Ovary (tissue), 9 donors: Measurements from ENCODE around the gene XXYLT1. TPM values are rescaled to one million over a fixed set of nuclear protein-coding genes. Genes with fewer than 3 reads are reported as not detected.

Source experiments
- DNase-seq, 5 donors: peaks; one replicate each; pipeline ENCODE4 v3.0.0-alpha.2; 2019 to 2020
- H3K27ac ChIP-seq, 2 donors: fragments of 200-600 bp; one replicate each; pipeline versions ENCODE4 v1.5.1 to v1.8.0; 2019 to 2022
- H3K27me3 ChIP-seq: fragments of 200-600 bp; one replicate; pipeline ENCODE4 v1.8.0; 2022
- H3K36me3 ChIP-seq: fragments of 200-600 bp; sonication (generic); one replicate; pipeline ENCODE4 v1.5.1; 2019
- H3K4me1 ChIP-seq: one replicate; pipeline ENCODE4 v1.8.1; 2013; ENCODE audit warnings: mild to moderate bottlenecking, moderate library complexity; ENCODE audit not compliant: insufficient read depth
- H3K4me3 ChIP-seq: fragments of 200-600 bp; sonication (generic); one replicate; pipeline ENCODE4 v1.5.1; 2017
- H3K9me3 ChIP-seq, 2 donors: fragments of 200-600 bp in 1 of 2; sonication (generic) in 1 of 2; one replicate each; pipeline versions ENCODE4 v1.5.1 to v1.8.1; 2013 to 2019; ENCODE audit warnings: mild to moderate bottlenecking in 1 of 2, moderate library complexity in 1 of 2
- EP300 ChIP-seq: sonication (generic); formaldehyde crosslinking; IDR thresholded peaks from one replicate; pipeline ENCODE4 v1.6.1; 2017; ENCODE audit warnings: antibody characterized with exemption
- POLR2A ChIP-seq: fragments of 450-650 bp; IDR thresholded peaks from one replicate; pipeline ENCODE4 v1.6.1; 2017; ENCODE audit warnings: antibody characterized with exemption, mild to moderate bottlenecking, moderate library complexity
- WGBS, 3 donors: extraction: QIAGEN DNeasy Blood & Tissue Kit in 1 of 3; methylation state at CpG; one replicate each; pipeline versions ENCODE4 v1.1.5 to v1.1.7; 2013 to 2017; 5-methylcytosine and 5-hydroxymethylcytosine counted together
- intact Hi-C, 4 donors: fragments of 100-400 bp; cut with DNase I; formaldehyde crosslinking; loops; one replicate each; pipeline versions ENCODE4 v1.11.0 to v1.15.1; 2022 to 2023
- polyA plus RNA-seq, 2 donors: library from polyadenylated mRNA; stranded (reverse); fragments of 200-250 nt in 1 of 2; fragments of 350-450 nt in 1 of 2; fragmentation: Illumina TruSeq in 1 of 2; extraction: RNeasy Lipid Tissue Mini Kit (QIAGEN cat#74804) in 1 of 2; gene quantifications; one replicate each; pipeline ENCODE4 v1.2.3, GENCODE V29; 2013 to 2014
- total RNA-seq, 7 donors: library from RNA; depleted of rRNA in 2 of 7; stranded (reverse); fragments of >200 nt in 2 of 7; fragmentation: NEBNext Ultra II Directional in 3 of 7; extraction: Animal tissue kit (Norgen Biotek cat#: 25700) in 3 of 7; gene quantifications; one replicate each; pipeline versions ENCODE4 v1.1.0 to v1.2.4, GENCODE V29; 2016 to 2023
- TF ChIP-seq, protein P1 (sequence below), 3 donors: fragments of 450-650 bp in 2 of 3; fragments of 200-600 bp in 1 of 3; IDR thresholded peaks; one replicate each; pipeline versions ENCODE4 v1.5.1 to v1.8.0; 2016 to 2022; ENCODE audit warnings: antibody characterized with exemption in 3 of 3, mild to moderate bottlenecking in 1 of 3
- donor health status: DM: no; HTN: no; CAD: no; lungs with moderate emphysema.
- donor health status: DM: no; HTN: no; CAD: no.
- donor health status: Bipolar disorder and iron deficiency.
- donor health status: DM: yes; HTN: yes; CAD: no.
- donor health status: DM: no; HTN: no; CAD: no.
- donor health status: DM: yes; HTN: yes; CAD: no.

XXYLT1 gene
- total and polyA plus RNA-seq, 9 donors: 5.6 to 13.6 (median 10.2) TPM

DNA sequence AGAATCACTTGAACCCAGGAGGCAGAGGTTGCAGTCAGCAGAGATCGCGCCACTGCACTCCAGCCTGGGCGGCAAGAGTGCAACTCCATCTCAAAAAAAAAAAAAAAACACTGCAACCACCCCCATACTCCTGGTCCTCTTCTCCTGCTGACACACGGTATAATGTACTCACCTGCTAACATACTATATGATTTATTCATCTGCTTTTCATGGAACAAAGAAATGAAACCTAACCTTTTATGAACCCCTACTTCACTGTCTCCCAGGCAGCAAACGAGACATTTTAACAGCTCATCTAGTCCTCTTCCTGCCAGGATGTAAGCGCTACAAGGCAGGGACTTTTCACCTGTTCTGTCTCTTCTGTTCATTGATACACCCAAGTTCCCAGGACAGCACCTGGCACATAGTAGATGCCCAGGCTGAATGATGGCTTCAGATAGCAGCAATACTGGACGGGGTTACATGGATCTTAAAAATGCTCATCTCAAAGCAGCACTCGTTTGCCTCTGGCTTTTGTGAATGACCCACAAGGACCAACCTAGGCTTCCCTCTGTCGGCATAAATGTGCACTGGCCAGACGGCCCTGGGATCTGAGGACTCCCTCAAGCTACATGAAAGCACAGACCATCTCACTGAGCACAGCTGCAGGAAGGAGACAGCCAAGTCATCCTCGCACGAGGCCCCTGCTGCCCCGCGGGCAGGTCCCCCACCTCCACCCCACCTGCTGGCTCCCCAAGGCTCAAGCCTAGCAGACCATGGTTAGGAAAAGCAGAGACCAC lies 20.3 kb downstream of the XXYLT1 start:
- Histone ChIP-seq H3K36me3 (no peaks in the 10 kb centered on the region), H3K27ac (no peak overlapping the region)

DNA sequence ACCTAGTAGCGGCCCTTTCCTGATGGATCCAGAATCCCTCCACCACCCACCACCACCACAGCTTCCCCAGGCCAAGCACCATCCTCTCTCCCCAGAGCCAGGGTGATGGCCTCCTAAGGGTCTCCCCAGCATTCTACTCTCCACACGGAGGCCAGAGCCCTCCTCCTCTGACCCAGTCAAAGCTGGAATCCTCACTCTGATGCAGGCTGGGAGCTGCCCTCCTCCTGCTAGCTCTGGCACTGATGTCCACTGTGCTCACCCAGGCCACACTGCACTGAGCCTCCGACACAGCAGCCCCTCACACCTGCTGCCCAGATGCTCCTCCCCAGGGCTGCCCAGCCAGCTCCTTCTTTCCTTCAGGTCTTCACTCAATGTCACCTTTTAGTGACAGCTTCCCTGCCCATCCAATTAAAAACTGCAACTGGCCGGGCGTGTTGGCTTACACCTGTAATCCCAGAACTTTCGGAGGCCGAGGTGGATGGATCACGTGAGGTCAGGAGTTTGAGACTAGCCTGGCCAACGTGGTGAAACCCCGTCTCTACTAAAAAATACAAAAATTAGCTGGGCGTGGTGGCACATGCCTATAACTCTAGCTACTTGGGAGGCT lies 21.0 kb downstream of the XXYLT1 start:
- intact Hi-C loops: loop anchor here (10.0 kb wide), 5 partner anchors 95 to 765 kb away; partner anchors contain the start of gene ATP13A3 (in 1 of the 4)
- Histone ChIP-seq H3K27ac (no peak overlapping the region), H3K9me3 (no peaks in the 10 kb centered on the region), H3K27me3 (no peaks in the 10 kb centered on the region), H3K4me3 (no peak overlapping the region), H3K36me3 (no peaks in the 10 kb centered on the region), H3K4me1 (no peaks in the 10 kb centered on the region)
- 87 to 90% (median 89%) methylated on average over 11 of the region's 11 CpGs for WGBS, 3 donors
- DNase-seq: peak in 2 of 5 donors; percentile 7 to 14
- TF ChIP-seq EP300: no peak
- TF ChIP-seq, protein P1, sequence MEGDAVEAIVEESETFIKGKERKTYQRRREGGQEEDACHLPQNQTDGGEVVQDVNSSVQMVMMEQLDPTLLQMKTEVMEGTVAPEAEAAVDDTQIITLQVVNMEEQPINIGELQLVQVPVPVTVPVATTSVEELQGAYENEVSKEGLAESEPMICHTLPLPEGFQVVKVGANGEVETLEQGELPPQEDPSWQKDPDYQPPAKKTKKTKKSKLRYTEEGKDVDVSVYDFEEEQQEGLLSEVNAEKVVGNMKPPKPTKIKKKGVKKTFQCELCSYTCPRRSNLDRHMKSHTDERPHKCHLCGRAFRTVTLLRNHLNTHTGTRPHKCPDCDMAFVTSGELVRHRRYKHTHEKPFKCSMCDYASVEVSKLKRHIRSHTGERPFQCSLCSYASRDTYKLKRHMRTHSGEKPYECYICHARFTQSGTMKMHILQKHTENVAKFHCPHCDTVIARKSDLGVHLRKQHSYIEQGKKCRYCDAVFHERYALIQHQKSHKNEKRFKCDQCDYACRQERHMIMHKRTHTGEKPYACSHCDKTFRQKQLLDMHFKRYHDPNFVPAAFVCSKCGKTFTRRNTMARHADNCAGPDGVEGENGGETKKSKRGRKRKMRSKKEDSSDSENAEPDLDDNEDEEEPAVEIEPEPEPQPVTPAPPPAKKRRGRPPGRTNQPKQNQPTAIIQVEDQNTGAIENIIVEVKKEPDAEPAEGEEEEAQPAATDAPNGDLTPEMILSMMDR (IDR thresholded peaks at IDR 0.05): no peak
- TF ChIP-seq POLR2A: no peak

More for the DNA sequence above, 20.3 kb downstream of the XXYLT1 start:
- peak in 3 of 5 donors; percentile 35 to 54 (median 37) for DNase-seq
- Histone ChIP-seq H3K4me3 (no peak overlapping the region), H3K27me3 (no peaks in the 10 kb centered on the region), H3K4me1 (no peaks in the 10 kb centered on the region), H3K9me3 (no peaks in the 10 kb centered on the region)
- WGBS, 3 donors: 52 to 66% (median 59%) methylated on average over 14 of the region's 14 CpGs
- TF ChIP-seq, protein P1 (IDR thresholded peaks at IDR 0.05): peak in 1 of 3 donors; percentile 18
- TF ChIP-seq EP300: no peak
- intact Hi-C loops: loop anchor here (10.0 kb wide), 5 partner anchors 96 to 766 kb away; partner anchors contain the start of gene ATP13A3 (in 1 of the 4)

DNA sequence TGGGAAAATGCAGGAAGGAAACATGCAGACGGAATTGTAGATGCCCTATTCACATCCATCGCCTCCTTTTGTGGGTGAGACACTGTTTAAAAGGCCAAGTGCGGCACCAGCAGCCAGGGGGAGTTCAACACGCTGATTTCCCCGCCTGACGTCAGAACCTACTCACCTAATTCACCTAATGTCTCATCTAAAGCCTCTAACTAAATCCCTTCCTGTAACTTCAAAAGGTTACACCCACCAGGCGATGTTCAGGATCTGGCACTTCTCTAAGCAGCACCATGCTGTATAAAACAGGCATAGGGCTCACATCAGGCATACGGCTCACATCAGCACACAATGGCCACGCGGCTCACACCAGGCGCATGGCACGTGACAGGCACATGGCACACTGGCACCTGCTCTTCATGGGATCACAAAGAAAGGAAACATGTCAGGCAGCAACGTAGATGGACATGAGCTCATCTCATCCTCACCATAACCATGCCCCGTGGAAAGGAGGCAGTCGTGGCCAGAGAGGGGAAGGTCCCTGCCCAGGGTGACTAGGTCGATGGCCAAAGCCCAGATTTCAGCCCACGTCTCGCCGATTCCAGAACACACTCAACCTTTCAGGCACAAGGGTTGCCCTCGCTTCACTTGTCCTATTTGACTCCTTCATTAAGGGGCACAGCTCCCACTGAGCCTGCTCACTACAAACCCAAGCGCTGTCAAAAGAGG lies 21.7 kb downstream of the XXYLT1 start:
- intact Hi-C loops: no loop called here
- DNase-seq: peak in 2 of 5 donors; percentile 6 to 7
- H3K27me3 ChIP-seq: no peaks in the 10 kb centered on the region
- TF ChIP-seq, protein P1 (IDR thresholded peaks at IDR 0.05): no peak
- H3K4me1 ChIP-seq: no peaks in the 10 kb centered on the region
- 95 to 97% (median 97%) methylated on average over 21 of the region's 21 CpGs for WGBS, 3 donors
- H3K9me3 ChIP-seq: no peaks in the 10 kb centered on the region
- no peaks in the 10 kb centered on the region for H3K36me3 ChIP-seq
- no peak overlapping the region for H3K4me3 ChIP-seq
- no peak overlapping the region for H3K27ac ChIP-seq

DNA sequence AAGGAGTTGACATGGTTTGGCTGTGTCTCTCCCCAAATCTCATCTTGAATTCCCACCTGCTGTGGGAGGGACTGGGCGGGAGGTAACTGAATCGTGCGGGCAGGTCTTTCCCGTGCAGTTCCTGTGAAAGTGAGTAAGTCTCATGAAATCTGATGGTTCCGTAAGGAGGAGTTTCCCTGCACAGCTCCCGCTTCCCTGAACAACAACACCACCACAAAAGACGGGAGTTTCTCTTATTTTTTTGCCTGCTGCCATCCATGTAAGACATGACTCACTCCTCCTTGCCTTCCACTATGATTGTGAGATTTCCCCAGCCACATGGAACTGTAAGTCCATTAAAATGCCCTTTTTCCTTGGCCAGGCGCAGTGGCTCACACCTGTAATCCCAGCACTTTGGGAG lies 22.7 kb downstream of the XXYLT1 start:
- H3K27me3 ChIP-seq: no peaks in the 10 kb centered on the region
- H3K9me3 ChIP-seq: no peaks in the 10 kb centered on the region
- no peak overlapping the region for H3K27ac ChIP-seq
- H3K4me1 ChIP-seq: no peaks in the 10 kb centered on the region
- intact Hi-C loops: no loop called here
- TF ChIP-seq EP300 (no peak), POLR2A (no peak)
- TF ChIP-seq, protein P1 (IDR thresholded peaks at IDR 0.05): no peak
- no peaks in the 10 kb centered on the region for H3K36me3 ChIP-seq
- WGBS, 3 donors: 94 to 97% (median 95%) methylated on average over 8 of the region's 8 CpGs
- peak in 1 of 5 donors; percentile 2 for DNase-seq
- no peak overlapping the region for H3K4me3 ChIP-seq
